Epithelial cell of esophagus (primary cell): ENCODE data around the gene SHFL.

Experiments used
- DNase-seq: peaks from one replicate; pipeline ENCODE4 v3.0.0; 2010; ENCODE audit warnings: low read depth
- H3K4me3 ChIP-seq: 2 replicates; pipeline ENCODE4 v1.5.1; 2011; ENCODE audit warnings: mild to moderate bottlenecking, low read length, control low read depth
- CTCF ChIP-seq: IDR thresholded peaks from 2 replicates; pipeline ENCODE4 v1.5.1; 2011; ENCODE audit warnings: low read depth, mild to moderate bottlenecking, low read length, control low read depth, inconsistent platforms; ENCODE audit not compliant: insufficient read depth; ENCODE audit errors: missing control alignments

Gene SHFL

GRCh38 chr19:10085641-10086590 is at the start of gene SHFL:
TSS of gene SHFL (plus strand) at chr19:10086317. CDS start at chr19:10086428, 111 bp downstream.
- no peak for TF ChIP-seq CTCF
- peak; percentile 58 for DNase-seq
- H3K4me3 ChIP-seq = peak within 1 kb of the TSS; percentile 75

- H3K4me3 ChIP-seq = no peak overlapping the region
- TF ChIP-seq CTCF = no peak
- no peak for DNase-seq
Measured at GRCh38 chr19:10036601-10037071, 49.5 kb upstream of the SHFL start.

GRCh38 chr19:10037367-10037766 is 48.8 kb upstream of the SHFL start:
- H3K4me3 ChIP-seq = no peak overlapping the region

GRCh38 chr19:10037809-10038208 is 48.3 kb upstream of the SHFL start:
- H3K4me3 ChIP-seq = no peak overlapping the region
- TF ChIP-seq CTCF = no peak
- DNase-seq = no peak

More at GRCh38 chr19:10037367-10037766, 48.8 kb upstream of the SHFL start:
- no peak for TF ChIP-seq CTCF
- DNase-seq = no peak

- no peak overlapping the region for H3K4me3 ChIP-seq
- no peak for TF ChIP-seq CTCF
- peak; percentile 27 for DNase-seq
Measured at GRCh38 chr19:10043286-10043927, 42.7 kb upstream of the SHFL start.

GRCh38 chr19:10044390-10044789 is 41.7 kb upstream of the SHFL start:
- H3K4me3 ChIP-seq = no peak overlapping the region
- TF ChIP-seq CTCF = no peak

More at GRCh38 chr19:10044390-10044789, 41.7 kb upstream of the SHFL start:
- no peak for DNase-seq
